Activated naive CD8-positive, alpha-beta T cell treated with anti-CD3 and anti-CD28 coated beads for 36 hours (primary cell): Measurements from ENCODE around the gene COQ2. TPM values are rescaled to one million over a fixed set of nuclear protein-coding genes. Genes with fewer than 3 reads are reported as not detected.

Experiments
- DNase-seq: peaks from one replicate; pipeline ENCODE4 v3.0.0; 2021
- H3K27ac Mint-ChIP-seq: one replicate; pipeline ENCODE4 v1.8.0; 2022; ENCODE audit warnings: mild to moderate bottlenecking, moderate library complexity, mixed read lengths
- H3K27me3 Mint-ChIP-seq: one replicate; pipeline ENCODE4 v1.8.0; 2022; ENCODE audit warnings: mild to moderate bottlenecking, mixed read lengths
- H3K36me3 Mint-ChIP-seq: one replicate; pipeline ENCODE4 v1.8.0; 2021; ENCODE audit warnings: mild to moderate bottlenecking, mixed read lengths
- H3K4me1 Mint-ChIP-seq: one replicate; pipeline ENCODE4 v1.8.0; 2021; ENCODE audit warnings: mixed read lengths
- H3K4me3 Mint-ChIP-seq: one replicate; pipeline ENCODE4 v1.8.0; 2022; ENCODE audit warnings: mild to moderate bottlenecking, moderate library complexity, mixed read lengths
- H3K9me3 Mint-ChIP-seq: one replicate; pipeline ENCODE4 v1.8.0; 2022; ENCODE audit warnings: mixed read lengths
- total RNA-seq, 2 experiments: library from RNA; stranded (reverse); gene quantifications; one replicate each; pipeline ENCODE4 v1.2.3, GENCODE V29; 2021

The COQ2 gene
- total RNA-seq, 2 experiments from 2014 or later, result 24.8 to 25.1 TPM

DNA sequence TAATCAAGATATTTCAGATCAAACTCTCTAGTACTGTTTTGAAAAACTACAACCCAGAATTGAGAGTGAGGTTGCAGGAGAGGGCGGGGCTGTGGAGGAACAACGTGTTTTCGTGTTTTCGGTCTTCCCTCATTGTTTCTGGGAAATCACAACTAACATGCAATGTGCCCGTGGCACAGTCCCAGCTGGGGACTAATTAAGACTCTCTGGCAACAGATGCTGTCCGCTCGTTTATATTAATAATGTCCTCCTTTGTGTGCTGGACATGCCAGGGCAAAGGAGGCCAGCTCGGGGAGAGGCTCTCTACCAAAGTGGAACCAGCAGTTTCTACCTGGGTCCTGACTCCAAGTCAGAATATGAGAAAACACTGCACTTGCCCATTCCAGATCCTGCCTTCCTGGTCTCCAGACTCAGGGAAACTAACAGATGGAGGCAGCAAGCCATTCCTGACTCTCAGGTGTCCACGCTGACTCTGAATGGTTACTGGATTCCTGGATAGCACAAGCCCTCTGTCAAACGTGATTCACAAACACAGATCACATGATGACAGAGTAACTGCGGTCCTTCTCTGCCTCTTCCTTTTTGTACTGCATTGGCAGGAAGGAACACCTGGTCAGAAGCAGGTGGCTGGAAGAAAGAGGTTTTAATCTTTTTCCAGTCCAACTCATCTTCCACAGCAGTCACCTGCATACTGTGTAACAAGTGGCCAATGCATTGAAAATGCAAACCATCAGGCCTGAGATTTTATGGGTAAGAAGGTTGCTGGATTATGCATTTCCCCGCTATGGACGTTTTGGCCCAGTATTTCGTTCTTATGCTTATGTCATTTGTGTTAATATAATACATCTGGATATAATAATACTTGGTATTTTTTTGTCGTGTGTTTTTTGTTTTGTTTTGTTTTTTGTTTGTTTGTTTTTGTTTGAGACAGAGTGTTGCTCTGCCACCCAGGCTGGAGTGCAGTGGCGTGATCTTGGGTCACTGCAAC lies 65.0 kb downstream of the COQ2 start:
- peaks cover 86% of the 10 kb centered on the region for H3K4me1 Mint-ChIP-seq
- H3K4me3 Mint-ChIP-seq, result peak overlapping the region; percentile 81
- H3K27me3 Mint-ChIP-seq, result no peaks in the 10 kb centered on the region
- peaks cover 11% of the 10 kb centered on the region for H3K36me3 Mint-ChIP-seq
- peak overlapping the region; percentile 98 for H3K27ac Mint-ChIP-seq
- peak; percentile 74 for DNase-seq
- H3K9me3 Mint-ChIP-seq, result peaks cover 7% of the 10 kb centered on the region

DNA sequence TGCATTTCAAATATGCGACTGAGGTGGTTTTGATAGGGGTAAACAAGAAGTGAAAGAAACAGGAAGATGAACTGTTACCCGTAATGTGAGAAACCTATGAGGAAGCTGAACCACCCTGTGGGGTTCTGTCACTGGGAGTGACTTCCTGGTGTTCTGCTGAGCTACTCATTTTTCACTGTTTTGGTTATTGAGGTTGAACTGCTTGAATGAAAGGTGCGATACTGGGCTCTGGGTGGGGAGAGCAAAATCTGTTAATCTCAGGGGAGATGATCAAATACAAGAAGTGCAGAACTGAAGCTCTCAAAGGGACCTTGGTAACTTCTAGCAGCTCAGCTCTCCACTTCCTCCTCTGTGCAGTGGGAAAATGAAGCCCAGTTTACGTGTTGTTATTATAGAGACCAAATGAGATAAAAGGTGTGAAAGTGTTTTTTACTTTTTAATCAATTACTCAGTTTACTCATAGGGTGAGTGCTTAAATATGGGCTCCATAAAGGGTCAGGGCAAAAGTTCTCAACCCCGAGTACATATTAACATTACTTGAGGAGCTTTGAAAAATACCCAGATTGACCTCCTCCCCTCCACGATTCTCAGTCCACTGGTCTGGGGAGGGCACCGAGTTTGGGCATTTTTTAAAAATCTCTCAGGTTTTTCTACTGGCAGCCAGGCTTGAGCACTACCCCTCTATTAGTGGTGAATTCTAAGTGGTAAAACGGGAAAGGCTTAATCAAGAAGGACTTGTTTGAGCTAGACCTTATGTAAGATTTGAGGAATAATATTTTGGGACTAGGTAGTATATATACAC lies 66.7 kb downstream of the COQ2 start:
- DNase-seq, result peak; percentile 64
- Mint-ChIP-seq H3K27ac (peak overlapping the region; percentile 98), H3K4me1 (peaks cover 83% of the 10 kb centered on the region), H3K27me3 (no peaks in the 10 kb centered on the region), H3K4me3 (peak overlapping the region; percentile 55), H3K36me3 (peaks cover 17% of the 10 kb centered on the region), H3K9me3 (peaks cover 9% of the 10 kb centered on the region)

DNA sequence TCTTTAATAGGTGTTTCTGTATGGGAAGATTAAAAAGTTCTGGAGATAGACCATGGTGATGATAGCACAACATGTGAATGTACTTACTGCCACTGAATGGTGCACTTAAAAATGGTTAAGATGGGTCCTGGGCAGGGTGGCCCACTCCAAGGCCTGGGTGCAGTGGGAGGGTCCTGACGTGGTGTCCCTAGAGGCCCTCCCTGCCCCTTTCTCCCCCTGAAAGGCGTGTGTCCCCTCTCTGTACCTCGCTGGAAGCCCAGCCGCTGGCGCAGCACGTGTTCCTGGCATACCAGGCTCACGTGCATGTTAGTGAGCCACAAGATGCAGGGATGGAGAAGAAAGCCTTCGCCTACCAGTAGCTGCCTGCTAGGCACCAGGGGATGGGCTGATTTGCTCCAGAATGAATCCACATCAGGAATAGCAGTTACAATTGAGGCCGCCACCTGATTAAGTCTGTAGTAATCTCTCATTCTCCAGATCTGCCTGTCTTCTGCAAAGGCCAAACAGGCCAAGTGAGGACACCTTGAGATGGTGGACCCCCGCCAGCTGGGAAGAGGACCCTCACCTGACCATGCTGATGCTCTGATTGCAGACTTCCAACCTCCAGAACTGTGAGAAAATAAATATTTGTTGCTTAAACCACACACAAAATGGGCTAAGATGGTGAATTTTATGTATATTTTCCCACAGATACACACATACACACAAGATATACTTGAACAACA lies 67.5 kb downstream of the COQ2 start:
- Mint-ChIP-seq H3K27me3 (no peaks in the 10 kb centered on the region), H3K4me1 (peaks cover 85% of the 10 kb centered on the region)
- DNase-seq, result no peak

DNA sequence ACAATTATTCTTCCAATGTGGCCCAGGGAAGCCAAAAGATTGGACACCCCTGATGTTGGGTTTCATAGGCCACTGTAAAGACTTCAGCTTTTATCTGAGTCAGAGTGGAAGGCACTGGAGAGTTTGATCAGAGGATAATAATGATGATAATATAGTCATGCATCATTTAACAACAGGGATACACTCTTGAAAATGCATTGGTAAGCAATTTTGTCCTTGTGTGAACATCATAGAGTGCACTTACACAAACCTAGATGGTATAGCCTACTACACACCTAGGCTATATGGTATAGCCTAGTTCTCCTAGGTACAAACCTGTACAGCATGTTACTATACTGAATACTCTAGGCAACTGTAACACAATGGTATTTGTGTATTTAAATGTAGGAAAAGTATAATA lies 70.5 kb downstream of the COQ2 start:
- no peaks in the 10 kb centered on the region for H3K27me3 Mint-ChIP-seq
- no peak overlapping the region for H3K4me3 Mint-ChIP-seq
- peaks cover 10% of the 10 kb centered on the region for H3K36me3 Mint-ChIP-seq
- peaks cover 83% of the 10 kb centered on the region for H3K4me1 Mint-ChIP-seq
- DNase-seq, result no peak
- no peak overlapping the region for H3K27ac Mint-ChIP-seq
- H3K9me3 Mint-ChIP-seq, result peaks cover 10% of the 10 kb centered on the region

More for the DNA sequence above, 67.5 kb downstream of the COQ2 start:
- H3K4me3 Mint-ChIP-seq, result peak overlapping the region; percentile 55
- H3K36me3 Mint-ChIP-seq, result peaks cover 16% of the 10 kb centered on the region
- H3K27ac Mint-ChIP-seq, result peak overlapping the region; percentile 98
- H3K9me3 Mint-ChIP-seq, result peaks cover 10% of the 10 kb centered on the region

Other genes starting within 250 kb of the COQ2 start
- gene COPS4, start 249.6 kb downstream of the COQ2 start, total RNA-seq, result 10 to 100 TPM; 42.6 to 43.9 TPM
- gene PLAC8, start 170.1 kb downstream of the COQ2 start, total RNA-seq, result 100 to 1,000 TPM; 132 to 140 TPM
- gene HPSE, start 50.0 kb upstream of the COQ2 start, total RNA-seq, result 1 to 10 TPM; 6.5 to 7.8 TPM
- gene HELQ, start 171.0 kb upstream of the COQ2 start, total RNA-seq, result 10 to 100 TPM; 11.4 to 11.9 TPM
- 10 to 100 TPM; 85.5 to 86.8 TPM for gene MRPS18C, start 171.3 kb upstream of the COQ2 start, total RNA-seq
- gene ABRAXAS1, start 200.3 kb upstream of the COQ2 start, total RNA-seq, result 10 to 100 TPM; 18.5 TPM